Right lobe of liver (tissue), 6 donors: ENCODE results near the gene IFNW1. TPM values are rescaled to one million over a fixed set of nuclear protein-coding genes. Genes with fewer than 3 reads are reported as not detected.
"Not testable (repeated sequence)": the region's sequence is repeated elsewhere in the genome, so short reads cannot be mapped to it uniquely, and the experiment has no call there.

Experiments used
- ATAC-seq, 4 donors: fragments of 200-7000 bp; cut with Tn5 transposase; one replicate each; pipeline ENCODE4 v1.9.1; 2020; ENCODE audit warnings: mild to moderate bottlenecking in 4 of 4, moderate library complexity in 4 of 4
- DNase-seq, 3 donors: peaks; one replicate each; pipeline ENCODE4 v3.0.0-alpha.2; 2020
- H3K27ac ChIP-seq, 3 donors: fragments of 200-600 bp; one replicate each; pipeline ENCODE4 v1.8.0; 2022
- H3K27me3 ChIP-seq, 2 donors: fragments of 200-600 bp; one replicate each; pipeline ENCODE4 v1.8.0; 2022
- H3K36me3 ChIP-seq, 4 donors: fragments of 200-600 bp; sonication (generic) in 1 of 4; one replicate each; pipeline versions ENCODE4 v1.5.1 to v1.8.0; 2017 to 2022; ENCODE audit warnings: control low read depth in 1 of 4
- H3K4me1 ChIP-seq, 4 donors: fragments of 200-600 bp; sonication (generic) in 1 of 4; one replicate each; pipeline versions ENCODE4 v1.5.1 to v1.8.0; 2017 to 2022; ENCODE audit warnings: control low read depth in 1 of 4
- H3K4me3 ChIP-seq, 3 donors: fragments of 200-600 bp; one replicate each; pipeline ENCODE4 v1.8.0; 2022
- H3K9me3 ChIP-seq, 4 donors: fragments of 200-600 bp; sonication (generic) in 1 of 4; one replicate each; pipeline versions ENCODE4 v1.5.1 to v1.8.0; 2017 to 2022; ENCODE audit warnings: control low read depth in 1 of 4
- POLR2A ChIP-seq: fragments of 450-650 bp; IDR thresholded peaks from one replicate; pipeline ENCODE4 v1.6.1; 2017; ENCODE audit warnings: antibody characterized with exemption, mild to moderate bottlenecking
- WGBS: methylation state at CpG from one replicate; pipeline ENCODE4 v1.1.6; 2018; ENCODE audit warnings: low coverage, low lambda C conversion rate; ENCODE audit not compliant: insufficient coverage; ENCODE audit errors: missing lambda C conversion rate; 5-methylcytosine and 5-hydroxymethylcytosine counted together
- intact Hi-C, 2 donors: fragments of 100-400 bp; cut with DNase I; formaldehyde crosslinking; loops; one replicate each; pipeline versions ENCODE4 v1.11.2 to v1.14.1; 2022
- long read RNA-seq: library from polyadenylated mRNA; unstranded; transcript quantifications from one replicate; pipeline ENCODE4 v2.0.0, GENCODE V29; 2019
- total RNA-seq, 6 experiments: library from RNA; depleted of rRNA in 2 of 6; stranded (reverse); fragments of >200 nt in 2 of 6; fragmentation: NEBNext Ultra II Directional in 3 of 6; extraction: Animal tissue kit (Norgen Biotek cat#: 25700) in 3 of 6; gene quantifications; one replicate each; pipeline versions ENCODE4 v1.1.0 to v1.2.4, GENCODE V29; 2016 to 2023
- TF ChIP-seq, protein P1 (sequence below), 4 donors: fragments of 200-600 bp in 3 of 4; fragments of 450-650 bp in 1 of 4; IDR thresholded peaks; one replicate each; pipeline versions ENCODE4 v1.5.1 to v1.8.0; 2016 to 2022; ENCODE audit warnings: antibody characterized with exemption in 4 of 4, mild to moderate bottlenecking in 2 of 4
- donor health status: DM: no; HTN: yes; CAD: no.
- donor health status: DM: no; HTN: no; CAD: no.
- donor health status: DM: no; HTN: no; CAD: no.
- donor health status: DM: no; HTN: yes; CAD: no.
- donor health status: DM: no; HTN: yes; CAD: no.

Gene IFNW1
- not detected for total RNA-seq
- long read RNA-seq = 0 reads

GRCh38 chr9:21141427-21141882 is at the start of gene IFNW1:
IFNW1 (minus strand) TSS chr9:21141832; CDS start chr9:21141570, 262 bp downstream.
- WGBS = 12% methylated on average over 1 of the region's 1 CpG
- intact Hi-C loops = no loop called here
- H3K27me3 ChIP-seq = no peaks in the 10 kb centered on the region
- no peaks in the 10 kb centered on the region for H3K4me1 ChIP-seq
- ATAC-seq = peak in 2 of 4 donors; percentile 13 to 27
- no peak within 1 kb of the TSS for H3K27ac ChIP-seq
- TF ChIP-seq POLR2A = no peak
- TF ChIP-seq, protein P1, sequence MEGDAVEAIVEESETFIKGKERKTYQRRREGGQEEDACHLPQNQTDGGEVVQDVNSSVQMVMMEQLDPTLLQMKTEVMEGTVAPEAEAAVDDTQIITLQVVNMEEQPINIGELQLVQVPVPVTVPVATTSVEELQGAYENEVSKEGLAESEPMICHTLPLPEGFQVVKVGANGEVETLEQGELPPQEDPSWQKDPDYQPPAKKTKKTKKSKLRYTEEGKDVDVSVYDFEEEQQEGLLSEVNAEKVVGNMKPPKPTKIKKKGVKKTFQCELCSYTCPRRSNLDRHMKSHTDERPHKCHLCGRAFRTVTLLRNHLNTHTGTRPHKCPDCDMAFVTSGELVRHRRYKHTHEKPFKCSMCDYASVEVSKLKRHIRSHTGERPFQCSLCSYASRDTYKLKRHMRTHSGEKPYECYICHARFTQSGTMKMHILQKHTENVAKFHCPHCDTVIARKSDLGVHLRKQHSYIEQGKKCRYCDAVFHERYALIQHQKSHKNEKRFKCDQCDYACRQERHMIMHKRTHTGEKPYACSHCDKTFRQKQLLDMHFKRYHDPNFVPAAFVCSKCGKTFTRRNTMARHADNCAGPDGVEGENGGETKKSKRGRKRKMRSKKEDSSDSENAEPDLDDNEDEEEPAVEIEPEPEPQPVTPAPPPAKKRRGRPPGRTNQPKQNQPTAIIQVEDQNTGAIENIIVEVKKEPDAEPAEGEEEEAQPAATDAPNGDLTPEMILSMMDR (IDR thresholded peaks at IDR 0.05) = no peak
- peaks cover 0 to 2% (median 0%) of the 10 kb centered on the region in 4 donors for H3K9me3 ChIP-seq
- no peak within 1 kb of the TSS for H3K4me3 ChIP-seq
- DNase-seq = no peak
- no peaks in the 10 kb centered on the region for H3K36me3 ChIP-seq

- H3K4me1 ChIP-seq, H3K36me3 ChIP-seq, H3K27me3 ChIP-seq, H3K4me3 ChIP-seq, H3K27ac ChIP-seq, intact Hi-C loops, DNase-seq, ATAC-seq, H3K9me3 ChIP-seq: not testable (repeated sequence)
- 54% methylated on average over 3 of the region's 3 CpGs for WGBS
Observed at GRCh38 chr9:21187487-21187886, 45.9 kb upstream of the IFNW1 start, which contains the start of gene IFNA4. IFNA4 (minus strand) TSS chr9:21187587; CDS start chr9:21187531, 56 bp downstream.

- WGBS = 19% methylated on average over 4 of the region's 4 CpGs
- H3K27ac ChIP-seq, H3K36me3 ChIP-seq, H3K27me3 ChIP-seq, intact Hi-C loops, DNase-seq, H3K9me3 ChIP-seq, H3K4me1 ChIP-seq, H3K4me3 ChIP-seq: not testable (repeated sequence)
- TF ChIP-seq, protein P1 (IDR thresholded peaks at IDR 0.05) = peak in 3 of 4 donors; percentile 18 to 41 (median 37)
- ATAC-seq = peak; percentile 63 to 83 (median 68)
Observed at GRCh38 chr9:21182810-21183736, 41.4 kb upstream of the IFNW1 start.

DNA sequence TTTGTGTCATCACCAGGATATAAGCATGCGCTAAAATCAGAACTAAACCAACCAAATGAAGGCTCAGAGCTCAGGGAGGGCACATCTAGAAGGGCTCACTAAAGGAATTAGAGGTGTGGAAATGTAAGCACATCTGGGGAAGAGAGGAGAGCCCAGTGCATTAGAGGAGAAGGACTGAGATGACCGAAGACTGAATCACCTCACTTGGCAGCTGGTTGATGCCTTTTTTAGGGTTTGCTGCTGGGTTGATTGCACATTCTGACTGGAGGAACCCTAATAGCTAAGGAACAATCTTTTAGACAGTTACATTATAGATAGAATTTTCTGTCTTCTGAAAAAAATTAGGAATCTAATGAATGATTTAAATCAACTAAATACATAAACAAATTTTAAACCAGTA is 33.0 kb upstream of the IFNW1 start:
- TF ChIP-seq, protein P1 (IDR thresholded peaks at IDR 0.05) = no peak
- no peak for TF ChIP-seq POLR2A
- Histone ChIP-seq H3K27ac (no peak overlapping the region), H3K4me1 (no peaks in the 10 kb centered on the region), H3K27me3 (no peaks in the 10 kb centered on the region), H3K9me3 (no peaks in the 10 kb centered on the region), H3K4me3 (no peak overlapping the region), H3K36me3 (no peaks in the 10 kb centered on the region)
- intact Hi-C loops = no loop called here
- WGBS = 84% methylated on average over 2 of the region's 2 CpGs
- ATAC-seq = no peak
- no peak for DNase-seq

DNA sequence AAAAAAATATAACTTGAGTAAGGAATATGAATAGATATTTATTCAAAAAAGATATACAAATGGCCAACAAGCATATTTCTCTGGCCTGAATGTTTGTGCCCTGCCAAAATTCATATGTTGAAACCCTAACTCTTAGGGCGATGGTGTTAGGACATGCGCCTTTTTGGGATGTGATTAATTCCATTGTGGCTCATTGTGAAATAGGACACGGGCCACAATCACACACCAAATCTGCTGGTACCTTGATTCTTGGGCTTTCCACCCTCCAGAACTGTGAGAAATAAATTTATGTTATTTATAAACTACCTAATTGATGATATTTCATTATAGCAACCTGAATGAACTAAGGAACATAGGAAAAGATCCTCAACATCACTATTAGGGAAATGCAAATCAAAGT is 30.5 kb upstream of the IFNW1 start:
- WGBS = 76% methylated on average over 3 of the region's 3 CpGs
- ATAC-seq = no peak
- Histone ChIP-seq H3K4me3 (no peak overlapping the region), H3K27me3 (no peaks in the 10 kb centered on the region), H3K9me3 (no peaks in the 10 kb centered on the region), H3K36me3 (no peaks in the 10 kb centered on the region), H3K4me1 (no peaks in the 10 kb centered on the region), H3K27ac (no peak overlapping the region)
- no peak for DNase-seq
- intact Hi-C loops = no loop called here
- no peak for TF ChIP-seq POLR2A
- TF ChIP-seq, protein P1 (IDR thresholded peaks at IDR 0.05) = no peak
